ENCODE data around the gene ACSL1.
"Not testable (repeated sequence)": the region's sequence is repeated elsewhere in the genome, so short reads cannot be mapped to it uniquely, and the experiment has no call there.

Gene ACSL1

DNA sequence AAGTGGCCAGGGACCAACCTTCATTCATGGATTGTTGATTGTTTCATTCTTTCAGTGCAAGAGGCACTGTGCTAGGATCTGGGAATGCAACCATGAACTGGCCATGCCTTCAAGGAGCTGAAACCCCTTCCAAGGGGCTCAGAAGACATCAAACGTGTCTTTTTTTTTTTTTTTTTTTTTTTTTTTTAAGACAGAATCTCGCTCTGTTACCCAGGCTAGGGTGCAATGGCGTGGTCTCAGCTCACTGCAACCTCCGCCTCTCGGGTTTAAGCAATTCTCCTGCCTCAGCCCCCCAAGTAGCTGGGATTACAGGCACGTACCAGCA lies 13.3 kb upstream of the ACSL1 start:
- DNase-seq (ENCODE audit: low read depth, low spot score): not testable (repeated sequence)

DNA sequence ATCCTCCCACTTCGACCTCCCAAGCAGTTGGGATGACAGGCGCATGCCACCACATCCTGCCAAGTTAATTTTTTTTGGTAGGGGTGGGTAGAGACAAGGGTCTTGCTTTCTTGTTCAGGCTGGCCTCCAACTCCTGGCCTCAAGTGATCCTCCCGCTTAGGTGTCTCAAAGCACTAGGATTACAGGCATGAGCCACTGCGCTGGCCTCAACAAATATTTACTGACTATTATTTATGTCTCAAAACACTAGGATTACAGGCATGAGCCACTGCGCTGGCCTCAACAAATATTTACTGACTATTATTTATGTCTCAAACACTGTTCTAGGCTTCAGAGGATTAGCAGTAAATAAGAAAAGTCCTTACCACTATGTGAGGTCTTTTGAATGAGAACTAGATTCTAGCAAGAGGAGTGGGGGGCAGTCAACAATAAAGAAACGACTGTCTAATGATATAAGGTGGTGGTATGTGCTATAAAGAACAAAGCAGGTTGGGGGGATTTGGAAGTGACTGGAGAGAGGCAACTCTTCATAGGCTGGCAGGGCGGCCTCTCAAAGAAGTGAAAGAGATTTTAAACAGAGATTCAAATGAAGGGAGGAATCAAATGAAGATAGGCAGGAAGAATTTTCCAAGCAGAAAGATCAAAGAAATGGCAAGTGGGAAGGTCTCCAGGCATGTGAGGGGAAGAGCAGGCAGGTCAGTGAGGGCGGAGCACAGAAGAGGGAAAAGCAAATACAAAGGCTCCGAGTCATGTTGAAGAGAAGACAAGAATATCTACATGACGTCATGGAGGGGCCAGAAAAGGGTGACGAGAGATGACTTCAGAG lies 12.7 kb upstream of the ACSL1 start:
- DNase-seq (ENCODE audit: low read depth, low spot score): no peak

DNA sequence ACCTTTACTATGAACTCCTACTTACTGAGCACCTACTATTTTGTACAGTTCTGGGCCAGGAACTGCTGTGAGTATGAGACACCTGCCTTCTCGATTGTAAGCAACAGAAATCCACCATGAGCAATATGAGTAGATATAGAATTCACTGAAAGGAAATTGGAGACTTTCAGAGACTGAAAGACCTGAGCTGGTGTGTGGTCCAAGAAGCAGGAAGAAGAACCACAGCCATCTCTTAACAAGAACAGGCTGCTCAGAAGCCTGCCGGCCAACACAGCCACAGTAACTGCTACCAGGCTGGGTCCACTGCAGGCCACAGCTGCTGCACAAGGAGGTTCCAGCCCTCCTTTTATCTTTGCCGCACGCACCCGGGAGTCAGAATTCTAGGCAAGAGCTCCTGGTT lies 10.8 kb upstream of the ACSL1 start:
- no peak for DNase-seq (ENCODE audit: low read depth, low spot score)

DNA sequence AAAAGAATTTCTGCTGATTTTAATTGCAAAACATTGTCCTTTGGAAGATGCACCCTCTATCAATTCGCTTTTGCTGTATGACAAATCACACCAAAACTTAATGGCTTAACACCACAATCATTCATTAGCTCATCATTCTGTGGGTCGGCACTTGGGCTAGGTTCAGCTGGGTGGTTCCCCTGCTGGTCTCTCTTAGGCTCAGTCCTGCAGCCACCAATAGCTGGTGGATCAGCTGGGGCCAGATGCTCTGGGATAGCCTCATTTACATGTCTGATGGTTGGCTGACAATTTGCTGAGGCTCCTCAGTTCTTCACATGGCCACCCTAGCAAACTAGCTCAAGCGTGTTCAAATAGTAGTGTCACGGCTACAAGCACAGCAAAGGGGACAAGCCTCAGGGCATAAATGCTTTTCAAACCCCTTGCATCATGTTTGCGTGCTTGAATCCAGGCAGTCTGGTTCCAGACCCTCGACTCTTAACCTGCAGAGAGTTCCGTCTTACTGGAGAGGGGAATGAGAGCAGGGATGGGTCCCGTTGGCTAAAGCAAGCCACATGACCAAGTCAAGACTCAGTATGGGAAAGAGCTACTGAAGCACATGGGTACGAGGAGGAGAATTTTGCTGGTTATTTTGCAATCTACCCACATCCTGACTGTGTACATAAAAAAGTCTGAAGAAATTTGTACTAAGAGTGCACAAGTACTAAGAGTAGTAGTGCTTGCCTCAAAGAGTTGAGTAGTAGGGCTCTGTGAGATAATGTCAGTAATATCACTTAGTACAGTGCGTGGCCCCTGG lies 7.5 kb upstream of the ACSL1 start:
- DNase-seq (ENCODE audit: low read depth, low spot score): no peak

DNA sequence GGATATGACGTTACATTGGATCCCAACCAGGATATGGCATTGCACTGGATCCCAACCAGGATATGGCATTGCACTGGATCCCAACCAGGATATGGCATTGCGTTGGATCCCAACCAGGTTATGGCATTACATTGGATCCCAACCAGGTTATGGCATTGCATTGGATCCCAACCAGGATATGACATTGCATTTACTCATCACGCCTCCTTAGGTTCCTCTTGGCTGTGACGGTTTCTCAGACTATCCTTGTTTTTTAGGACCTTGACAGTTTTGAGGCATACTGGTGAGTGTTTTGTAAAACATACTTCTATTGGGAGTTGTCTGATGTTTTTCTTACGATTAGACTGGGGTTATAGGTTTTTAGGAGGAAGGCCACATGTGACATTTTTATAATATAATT lies 5.4 kb upstream of the ACSL1 start:
- DNase-seq (ENCODE audit: low read depth, low spot score): no peak

DNA sequence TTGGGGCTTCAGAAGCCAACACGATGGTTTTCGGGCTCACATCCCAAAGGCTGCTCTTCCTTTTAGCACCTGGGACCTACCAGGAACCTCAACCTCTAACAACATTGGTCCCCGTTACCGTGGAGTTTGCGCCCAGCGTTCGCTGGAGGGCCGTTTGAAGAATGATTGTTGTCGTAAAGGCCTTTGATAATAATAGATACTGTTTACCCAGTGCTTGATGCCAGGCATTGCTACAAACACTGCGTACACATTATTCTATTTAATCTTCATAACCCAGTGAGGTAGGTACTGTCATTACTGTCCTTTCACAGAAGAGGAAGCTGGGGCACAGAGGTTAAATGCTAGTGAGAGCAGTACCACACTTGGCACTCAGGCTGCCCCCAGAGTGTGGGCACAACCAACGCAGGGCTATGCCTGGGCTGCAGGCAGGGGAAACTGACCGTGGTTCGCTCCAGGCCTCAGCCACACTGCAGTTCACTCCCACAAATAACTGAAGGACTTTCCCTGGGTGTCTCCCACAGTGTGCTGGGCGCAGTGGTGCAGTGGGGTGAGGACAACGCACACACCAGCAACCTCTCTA lies 1.0 kb upstream of the ACSL1 start:
- DNase-seq (ENCODE audit: low read depth, low spot score): no peak

DNA sequence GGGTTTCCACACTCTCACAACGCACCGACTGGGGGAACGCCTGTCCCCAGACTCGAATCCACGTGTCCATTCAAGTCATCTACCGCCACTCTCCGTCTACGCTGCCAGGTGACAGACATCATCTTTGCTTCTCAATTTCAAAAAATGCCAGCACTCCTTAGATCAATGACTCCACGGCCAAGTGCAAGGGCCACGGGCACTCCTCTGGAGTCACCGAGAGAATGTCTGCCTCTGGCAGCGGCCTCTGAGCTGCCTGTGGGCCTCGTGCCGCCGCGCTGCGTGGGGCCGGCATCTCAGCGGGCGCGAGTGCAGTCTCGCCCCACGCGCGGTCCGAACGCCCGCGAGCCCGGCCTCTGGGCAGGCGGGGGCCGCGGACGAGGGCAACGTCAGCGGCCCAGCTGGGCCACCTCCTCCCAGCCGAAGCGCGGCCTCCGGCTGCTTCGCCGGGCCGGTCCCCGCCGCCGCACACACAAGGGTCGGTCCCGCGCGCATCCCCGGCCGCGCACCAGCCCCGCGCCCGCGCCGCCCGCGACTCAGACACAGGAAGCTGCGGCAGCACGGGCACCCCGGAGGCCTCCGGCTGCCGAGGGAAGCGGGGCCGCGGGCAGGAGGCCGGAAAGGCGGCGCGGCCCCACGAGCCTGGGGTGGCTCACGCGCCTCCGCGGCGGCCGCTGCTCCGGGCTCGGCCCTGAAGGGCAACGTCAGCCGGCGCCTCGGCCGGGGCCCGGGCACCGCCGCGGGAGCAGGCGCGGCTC lies 450 bp downstream of the ACSL1 start:
- DNase-seq (ENCODE audit: low read depth, low spot score): no peak

DNA sequence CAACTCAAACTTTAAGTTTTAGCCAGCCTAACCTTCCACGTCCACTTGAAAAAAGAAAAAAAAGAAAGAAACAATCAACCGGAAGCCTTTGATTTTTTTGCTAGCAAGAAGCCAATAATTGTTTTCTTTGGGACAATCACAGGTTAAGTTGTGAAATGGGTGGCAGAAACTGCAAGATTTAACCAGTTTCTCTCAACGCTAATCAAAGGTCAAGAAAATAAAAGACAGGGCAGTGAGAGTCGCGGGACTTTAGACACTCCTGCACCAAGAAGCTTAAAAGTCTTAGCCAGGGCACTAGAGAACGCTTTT lies 1.0 kb downstream of the ACSL1 start:
- DNase-seq (ENCODE audit: low read depth, low spot score): no peak

DNA sequence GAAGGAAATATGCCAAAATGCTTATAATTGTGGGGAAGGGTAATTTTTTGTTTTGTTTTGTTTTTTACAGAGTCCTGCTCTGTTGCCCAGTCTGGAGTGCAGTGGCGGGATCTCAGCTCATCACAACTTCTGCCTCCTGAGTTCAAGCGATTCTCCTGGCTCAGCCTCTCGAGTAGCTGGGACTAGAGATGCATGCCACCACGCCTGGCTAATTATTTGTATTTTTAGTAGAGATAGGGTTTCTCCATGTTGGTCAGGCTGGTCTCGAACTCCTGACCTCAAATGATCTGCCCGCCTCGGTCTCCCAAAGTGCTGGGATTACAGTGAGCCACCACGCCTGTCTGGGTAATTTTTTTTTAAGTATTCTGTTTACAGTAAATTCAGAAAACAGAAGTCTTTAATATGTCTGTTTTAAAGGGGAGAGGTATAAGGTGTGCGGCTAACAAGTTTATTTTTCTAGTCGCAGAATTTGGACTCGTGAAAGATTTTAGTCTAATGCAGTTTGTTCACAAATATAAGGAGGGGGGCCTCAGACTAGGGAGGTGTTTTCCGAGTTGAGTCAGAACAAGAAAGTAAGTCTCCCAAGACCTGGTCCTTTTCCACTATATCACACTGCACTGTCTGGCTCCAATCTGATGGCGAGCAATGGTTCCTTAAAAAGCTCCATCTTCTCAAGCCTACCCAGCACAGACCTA lies 1.5 kb downstream of the ACSL1 start:
- no peak for DNase-seq (ENCODE audit: low read depth, low spot score)

DNA sequence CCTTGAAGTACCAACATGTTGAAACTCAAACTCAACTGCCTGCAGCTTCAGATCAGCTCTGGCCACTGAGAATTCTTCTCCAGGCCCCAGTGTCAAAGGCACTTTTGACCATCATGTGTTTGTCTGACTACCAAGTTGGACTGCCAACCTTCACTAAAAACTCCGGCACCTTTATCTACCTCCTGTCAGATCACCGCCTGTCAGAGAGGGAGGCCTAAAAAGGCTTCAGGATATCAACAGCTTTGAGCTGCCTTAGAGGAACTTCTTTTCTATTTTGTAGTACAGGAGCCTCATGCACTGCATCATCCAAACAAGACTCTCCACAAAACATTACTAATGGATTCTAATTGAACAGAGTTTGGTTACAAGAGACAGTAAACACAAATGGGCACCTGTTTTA lies 2.8 kb downstream of the ACSL1 start:
- DNase-seq (ENCODE audit: low read depth, low spot score): no peak

DNA sequence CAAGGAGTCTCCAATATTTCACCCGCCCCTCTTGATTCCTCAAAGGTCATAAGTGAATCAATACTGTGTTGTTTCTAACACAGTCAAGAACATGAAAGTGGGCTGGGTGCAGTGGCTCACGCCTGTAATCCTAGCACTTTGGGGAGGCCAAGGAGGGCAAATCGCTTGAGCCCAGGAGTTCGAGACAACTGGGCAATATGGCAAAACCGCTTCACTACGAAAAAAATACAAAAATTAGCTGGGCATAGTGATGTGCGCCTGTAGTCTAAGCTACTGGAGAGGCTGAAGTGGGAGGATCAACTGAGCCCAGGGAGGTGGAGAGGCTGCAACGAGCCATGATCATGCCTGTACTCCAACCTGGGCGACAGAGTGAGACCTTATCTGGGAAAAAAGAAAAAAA lies 3.4 kb downstream of the ACSL1 start:
- DNase-seq (ENCODE audit: low read depth, low spot score): no peak

DNA sequence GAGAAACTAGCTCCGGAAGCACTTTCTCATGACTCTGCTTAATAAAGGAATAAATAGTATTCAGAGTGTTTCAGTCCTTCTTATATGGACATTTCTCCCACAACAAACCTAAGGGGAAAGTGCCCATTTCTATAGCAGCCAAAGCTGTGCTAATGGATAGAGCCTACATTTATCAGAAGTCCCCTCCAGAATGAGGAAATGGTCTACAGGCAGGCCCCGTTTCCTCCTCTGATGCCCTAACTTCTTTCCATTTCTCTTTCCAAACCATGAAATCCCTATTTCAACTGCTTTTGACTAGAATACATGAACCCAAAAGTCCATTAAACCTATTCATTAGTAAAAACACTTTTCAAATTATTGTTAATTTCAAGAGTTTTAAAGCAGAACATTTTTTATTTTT lies 4.5 kb downstream of the ACSL1 start:
- DNase-seq (ENCODE audit: low read depth, low spot score): no peak

DNA sequence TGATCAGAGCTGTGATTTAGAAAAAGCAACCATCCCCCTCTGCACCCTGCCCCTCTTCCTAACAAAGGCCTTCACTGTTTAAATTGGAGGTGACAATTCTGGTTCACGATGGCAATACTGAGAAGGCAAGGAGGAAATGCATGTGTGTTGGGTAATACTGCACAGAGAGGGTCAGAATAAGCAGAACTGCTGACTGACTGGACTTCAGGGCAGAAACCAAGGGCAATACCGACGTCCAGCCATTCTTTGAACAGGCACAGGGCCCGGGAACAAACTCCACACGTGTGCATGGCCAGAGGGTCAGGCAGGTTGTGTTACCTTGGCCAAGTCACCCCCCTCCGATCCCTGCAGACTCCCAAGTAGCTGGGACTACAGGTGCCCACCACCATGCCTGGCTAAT lies 6.0 kb downstream of the ACSL1 start:
- DNase-seq (ENCODE audit: low read depth, low spot score): no peak

DNA sequence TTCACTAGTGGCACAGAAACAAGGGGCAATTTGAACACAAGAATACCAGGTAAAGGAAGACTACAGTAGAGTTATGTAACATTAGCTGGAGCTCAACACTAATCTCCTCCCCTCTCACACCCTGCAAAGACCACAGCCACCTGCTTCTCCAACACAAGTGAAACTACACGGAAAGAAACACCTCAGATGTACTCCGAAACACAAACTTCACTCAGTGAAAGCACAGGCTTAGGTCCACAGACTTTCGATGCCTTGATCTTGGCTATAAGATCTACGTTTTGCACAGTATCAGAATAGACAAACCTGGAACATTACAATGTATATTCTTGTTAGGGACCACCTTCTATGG lies 7.6 kb downstream of the ACSL1 start:
- DNase-seq (ENCODE audit: low read depth, low spot score): no peak

DNA sequence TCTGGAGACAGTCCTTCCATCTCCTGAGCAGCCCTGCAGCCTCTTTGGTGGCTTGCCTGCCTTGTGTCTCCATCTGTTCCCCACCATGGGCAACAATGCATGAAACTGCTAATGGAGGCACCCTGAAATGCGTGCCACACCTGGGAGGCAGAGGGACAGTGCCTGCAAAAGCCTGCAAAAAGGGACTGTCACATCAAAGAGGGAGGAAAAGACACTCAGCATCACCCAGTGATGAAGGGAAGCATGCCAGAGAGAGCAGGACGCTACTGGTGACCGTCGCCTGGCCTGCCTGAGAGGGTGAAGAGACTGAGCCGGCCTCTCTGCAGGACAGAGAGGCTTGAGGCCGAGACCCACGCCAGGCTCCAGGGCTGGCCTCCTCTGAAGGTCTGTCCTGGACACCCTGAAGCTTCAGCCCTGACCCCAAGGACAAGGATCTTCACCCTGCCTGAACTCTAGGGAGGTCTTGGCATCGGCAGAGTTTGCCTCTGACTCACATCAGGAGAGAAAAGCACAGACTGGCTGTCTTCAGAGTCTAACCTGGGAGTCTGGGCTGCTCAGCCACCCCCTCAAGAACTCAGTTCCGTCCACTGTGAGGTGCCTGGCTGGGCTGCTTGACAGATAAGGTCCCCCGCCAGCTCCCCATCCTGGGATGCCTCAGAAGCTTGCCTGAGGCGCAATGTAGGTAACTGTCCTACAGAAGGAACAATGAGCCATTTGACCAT lies 8.1 kb downstream of the ACSL1 start:
- no peak for DNase-seq (ENCODE audit: low read depth, low spot score)

DNA sequence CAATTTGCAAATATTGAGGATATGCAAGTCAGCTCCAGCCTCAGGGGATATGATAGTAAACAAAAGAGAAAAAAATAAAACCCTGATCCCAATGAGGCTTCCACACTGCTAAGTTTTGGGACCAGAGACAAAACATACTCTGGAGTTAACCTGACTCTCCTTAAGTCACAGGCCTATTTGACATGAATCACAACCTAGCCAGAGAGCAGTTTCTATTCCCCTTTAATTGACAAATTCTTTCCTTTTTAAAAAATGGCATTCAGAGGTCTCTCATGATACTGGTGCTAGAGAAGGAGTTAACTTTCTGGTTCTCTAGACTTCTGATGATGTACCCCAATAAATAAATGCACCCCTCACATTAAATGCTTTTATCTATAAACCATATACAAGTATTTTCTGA lies 8.8 kb downstream of the ACSL1 start:
- DNase-seq (ENCODE audit: low read depth, low spot score): no peak

DNA sequence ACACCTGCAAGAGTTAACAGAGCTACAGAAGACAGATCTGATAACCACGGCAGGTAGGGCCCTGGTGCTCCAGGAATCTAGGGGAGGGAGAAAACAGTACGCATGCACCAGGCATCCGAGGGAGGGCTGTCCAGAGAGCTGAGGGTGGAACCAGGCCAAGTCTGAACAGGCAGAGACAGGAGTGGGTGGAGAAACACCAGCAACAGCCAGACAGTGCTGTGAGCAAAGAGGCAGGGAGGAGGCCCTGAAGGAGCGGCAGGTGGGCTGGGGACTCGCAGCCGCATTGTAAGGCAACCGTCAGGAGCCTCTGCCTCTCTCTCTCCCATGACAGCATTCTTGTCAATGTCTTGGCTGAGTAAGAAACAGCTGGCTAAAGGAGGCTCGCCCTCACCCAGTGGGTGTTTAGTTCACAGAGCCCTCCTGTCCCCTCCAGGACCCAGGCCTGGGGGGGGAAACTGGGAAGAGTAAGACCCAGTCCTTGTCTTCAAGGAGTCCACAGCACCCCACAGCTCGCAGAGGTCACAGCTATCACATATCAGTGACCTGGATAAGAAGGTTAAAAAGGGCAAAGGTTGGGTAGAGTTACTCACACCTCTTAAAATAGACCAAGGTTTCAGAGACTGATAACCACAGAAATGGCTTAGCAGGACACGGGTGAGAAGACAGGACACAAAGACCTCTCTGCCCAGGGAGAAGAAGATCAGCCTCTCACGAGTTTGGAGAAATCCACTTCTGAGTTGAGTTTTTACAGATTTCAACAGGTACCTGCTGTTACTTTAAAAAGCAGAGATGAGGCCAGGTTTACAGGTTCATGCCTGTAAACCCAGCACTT lies 10.5 kb downstream of the ACSL1 start:
- DNase-seq (ENCODE audit: low read depth, low spot score): no peak

DNA sequence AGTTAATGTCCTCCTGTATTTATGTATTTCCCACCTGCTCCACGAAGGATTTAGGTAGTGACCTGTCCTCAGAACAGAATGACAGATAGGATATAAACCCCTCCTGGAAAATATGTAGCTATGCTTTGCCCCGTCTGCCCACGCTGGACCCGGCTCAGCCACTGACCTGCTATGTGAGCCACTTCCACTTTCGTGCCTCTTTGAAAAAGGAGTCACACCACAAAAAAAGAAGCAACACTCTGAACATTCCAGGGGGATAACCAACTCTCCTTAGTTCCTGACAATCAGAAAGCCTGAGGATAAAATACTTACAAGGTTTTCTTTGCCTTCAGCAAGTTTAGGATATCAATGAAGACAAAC lies 11.1 kb downstream of the ACSL1 start:
- DNase-seq (ENCODE audit: low read depth, low spot score): no peak

DNA sequence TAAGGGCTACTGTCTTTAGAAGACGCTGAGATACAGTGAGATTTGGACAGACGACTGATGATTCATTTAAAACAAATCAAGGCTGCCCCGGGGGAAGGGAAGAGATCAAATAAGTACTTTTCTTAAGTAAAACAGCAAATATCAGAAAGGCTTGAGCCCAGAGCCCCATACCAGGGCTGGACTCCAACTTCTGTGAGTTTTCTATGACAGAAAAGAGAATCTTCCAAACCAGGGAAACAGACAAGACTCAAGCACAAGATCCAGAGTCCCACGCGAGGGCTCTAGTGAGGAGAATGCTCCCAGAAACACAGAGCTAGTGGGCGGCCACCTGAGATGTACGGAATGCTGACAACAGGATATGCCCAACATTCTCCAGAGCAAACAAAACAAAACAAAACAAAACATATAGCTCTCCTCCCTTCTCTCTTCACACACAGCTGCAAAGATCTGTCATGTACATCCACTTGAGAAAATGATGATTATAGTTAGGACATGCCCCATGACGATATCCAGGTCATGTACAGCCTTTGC lies 13.1 kb downstream of the ACSL1 start:
- no peak for DNase-seq (ENCODE audit: low read depth, low spot score)

DNA sequence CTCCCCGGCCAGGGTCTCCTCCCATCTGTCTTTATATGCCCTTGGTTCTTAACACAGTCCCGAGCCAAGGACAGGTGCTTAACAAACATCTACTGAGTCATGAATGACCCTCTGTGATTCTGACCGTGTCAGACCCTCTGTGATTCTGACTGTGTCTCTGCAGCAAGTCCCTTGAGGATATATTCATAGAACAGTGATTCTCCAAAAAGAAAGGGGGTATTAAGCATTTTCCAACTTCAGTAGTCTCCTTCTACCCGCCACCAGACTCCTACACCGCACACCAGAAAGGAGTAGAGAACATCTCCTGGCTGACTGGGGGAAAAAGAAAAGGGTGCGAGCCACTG lies 13.6 kb downstream of the ACSL1 start:
- DNase-seq (ENCODE audit: low read depth, low spot score): no peak

Data from brain pericyte (primary cell).